Forelimb muscle (tissue), 1 donor: ENCODE data around the gene NELL2. TPM values are rescaled to one million over a fixed set of nuclear protein-coding genes. Genes with fewer than 3 reads are reported as not detected.
"Not testable (repeated sequence)": the region's sequence is repeated elsewhere in the genome, so short reads cannot be mapped to it uniquely, and the experiment has no call there.

Experiments
- DNase-seq: peaks from one replicate; pipeline ENCODE4 v3.0.0-alpha.2; 2013; ENCODE audit warnings: low read depth
- polyA plus RNA-seq: library from polyadenylated mRNA; unstranded; fragments of 120-200 nt; gene quantifications from one replicate; pipeline ENCODE4 v1.2.1, GENCODE V29; 2013; ENCODE audit not compliant: insufficient read length

NELL2 gene
- polyA plus RNA-seq, result 0.35 TPM

- no peak for DNase-seq
These were observed at the start of gene NELL2 for GRCh38 chr12:44875954-44876543. NELL2 (minus strand) TSS chr12:44876315; CDS start chr12:44875869, 446 bp downstream.

GRCh38 chr12:44921736-44922135, 45.6 kb upstream of the NELL2 start:
- DNase-seq, result no peak

GRCh38 chr12:44917141-44917540, 41.0 kb upstream of the NELL2 start:
- no peak for DNase-seq

GRCh38 chr12:44915958-44916357, 39.8 kb upstream of the NELL2 start:
- no peak for DNase-seq

DNA sequence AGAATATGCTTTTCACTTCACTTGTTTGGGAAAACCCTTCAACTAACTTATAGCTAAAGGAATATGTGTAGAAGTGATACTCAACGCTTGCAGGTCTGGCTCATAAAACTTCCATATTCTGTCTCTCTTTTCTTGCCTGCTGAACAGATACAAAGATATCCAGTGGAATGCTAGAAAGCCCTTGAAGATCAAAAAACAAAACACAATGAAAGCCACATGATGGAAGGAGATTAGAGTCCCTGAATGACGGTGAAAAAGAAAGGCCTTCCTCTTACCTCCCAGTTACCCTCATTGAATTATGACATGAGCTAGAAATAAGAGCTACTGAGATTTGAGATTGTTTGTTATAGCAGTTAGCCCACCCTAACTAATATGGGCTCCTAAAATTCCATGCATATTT, 28.2 kb upstream of the NELL2 start:
- DNase-seq, result no peak

GRCh38 chr12:44898108-44898507, 22.0 kb upstream of the NELL2 start:
- not testable (repeated sequence) for DNase-seq

DNA sequence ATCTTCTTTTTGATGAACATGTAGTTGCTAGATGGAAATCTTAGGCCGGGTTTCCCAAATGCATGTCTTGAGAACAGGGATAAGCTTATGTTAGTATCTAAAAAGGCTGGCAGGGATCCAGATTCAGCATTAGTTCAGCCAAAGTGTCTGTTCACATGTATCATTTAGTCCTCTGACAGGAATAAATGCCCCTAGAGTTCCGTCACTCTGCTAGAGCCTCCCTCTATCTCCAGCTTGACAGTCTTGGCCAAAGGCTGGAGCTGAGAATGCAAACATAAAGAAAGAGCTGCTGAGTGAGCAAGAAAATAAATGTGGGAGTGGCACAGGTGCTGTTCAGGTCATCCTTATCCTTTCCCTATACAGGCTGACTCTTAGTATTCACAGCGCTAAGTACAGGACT, 13.8 kb upstream of the NELL2 start:
- no peak for DNase-seq

- DNase-seq, result no peak
These were observed 13.0 kb upstream of the NELL2 start for GRCh38 chr12:44889162-44889561.

- no peak for DNase-seq
These were observed 9.8 kb upstream of the NELL2 start for GRCh38 chr12:44885902-44886301.

GRCh38 chr12:44881197-44881596, 5.1 kb upstream of the NELL2 start:
- no peak for DNase-seq

GRCh38 chr12:44876544-44877410, 662 bp upstream of the NELL2 start:
- DNase-seq, result no peak

DNA sequence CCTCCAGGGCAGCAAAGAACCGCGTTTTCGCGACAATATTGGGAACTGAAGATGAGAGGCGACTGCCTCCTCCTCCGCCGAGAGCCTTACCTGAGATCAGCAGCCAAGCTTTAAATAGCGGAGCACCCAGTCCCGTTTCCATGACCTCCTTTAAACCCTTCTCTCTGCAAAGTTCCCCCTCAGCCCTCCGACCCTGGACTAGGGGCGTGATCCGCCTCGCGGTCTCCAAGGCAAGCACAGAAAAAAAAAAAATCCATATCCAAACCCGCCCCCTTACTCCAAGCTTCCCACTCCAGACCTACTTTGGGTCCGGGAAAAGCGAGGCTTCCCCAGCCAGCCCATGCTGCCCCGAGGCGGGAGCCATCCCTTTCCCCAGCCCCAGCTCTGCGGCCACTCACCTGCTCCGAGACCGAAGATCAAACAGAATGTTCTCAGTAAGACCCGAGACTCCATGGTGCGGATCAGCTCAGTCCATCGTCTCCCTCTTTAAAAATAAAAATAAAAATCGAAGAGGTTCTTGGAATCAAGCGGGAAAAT, 630 bp downstream of the NELL2 start:
- no peak for DNase-seq

- no peak for DNase-seq
These were observed 1.1 kb downstream of the NELL2 start for GRCh38 chr12:44874981-44875416.

- peak; percentile 6 for DNase-seq
These were observed 2.2 kb downstream of the NELL2 start for GRCh38 chr12:44873898-44874297.

- DNase-seq, result no peak
These were observed 6.6 kb downstream of the NELL2 start for GRCh38 chr12:44869503-44869902.

DNA sequence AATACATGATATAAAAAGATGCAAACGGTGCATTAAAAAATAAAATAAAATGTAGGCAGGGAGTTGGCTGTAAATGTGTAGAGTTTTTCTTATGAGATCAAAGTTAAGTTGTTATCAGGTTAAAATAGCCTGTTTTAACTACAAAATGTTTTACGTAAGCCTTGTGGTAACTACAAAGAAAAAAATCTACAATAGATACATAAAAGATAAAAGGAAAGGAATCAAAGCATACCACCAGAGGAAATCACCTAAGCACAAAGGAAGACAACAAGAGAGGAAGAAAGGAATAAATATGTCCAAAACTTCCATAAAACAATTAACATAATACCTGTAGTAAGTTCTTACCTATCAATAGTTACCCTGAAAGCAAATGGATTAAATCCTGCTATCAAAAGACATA, 12.2 kb downstream of the NELL2 start:
- no peak for DNase-seq

GRCh38 chr12:44859998-44860689, 16.0 kb downstream of the NELL2 start:
- DNase-seq, result no peak

GRCh38 chr12:44858226-44858855, 17.8 kb downstream of the NELL2 start:
- no peak for DNase-seq

DNA sequence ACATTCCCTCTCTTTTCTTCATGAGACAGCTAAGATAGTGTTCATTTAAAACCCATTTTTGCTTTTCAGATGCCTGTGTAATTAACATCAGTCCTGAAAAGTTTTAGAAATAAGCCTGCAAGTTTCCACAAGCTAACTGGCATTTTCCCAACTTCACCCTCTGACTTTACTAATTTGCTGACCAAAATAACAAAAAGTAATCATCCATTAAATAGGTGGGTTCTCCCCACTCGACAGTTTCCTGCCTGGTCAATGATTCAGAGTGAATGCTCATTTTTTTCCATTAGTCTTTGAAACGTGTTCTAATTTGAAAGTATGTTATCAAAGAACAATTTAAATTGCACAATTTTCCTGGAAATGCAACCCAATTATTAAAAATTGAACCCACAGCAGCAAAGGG, 23.6 kb downstream of the NELL2 start:
- no peak for DNase-seq

- no peak for DNase-seq
These were observed 24.5 kb downstream of the NELL2 start for GRCh38 chr12:44851586-44851985.

DNA sequence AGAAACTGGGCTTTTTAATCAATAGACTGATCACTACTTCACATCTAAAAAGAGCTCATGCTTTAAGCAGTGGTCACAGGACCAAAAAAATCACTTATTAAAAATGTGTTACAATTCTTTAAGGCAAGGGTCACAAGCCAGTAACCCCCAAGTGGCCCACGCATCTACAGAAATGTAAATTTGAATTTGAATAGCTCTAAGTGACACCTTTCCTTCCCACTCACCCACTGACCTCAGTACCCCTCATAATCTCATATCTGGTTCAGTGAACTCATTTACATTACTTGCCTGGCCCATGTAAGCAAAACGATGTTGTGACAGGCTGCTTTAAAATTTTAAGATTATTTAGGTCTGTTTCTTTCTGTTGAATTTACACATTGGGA, 27.4 kb downstream of the NELL2 start:
- no peak for DNase-seq
